GM21423 (cell line): ENCODE measurements around the gene CHTF8.

Experiments
- ATAC-seq: cut with Tn5 transposase; IDR thresholded peaks from one replicate; pipeline ENCODE4 v1.9.1; 2021; ENCODE audit warnings: mild to moderate bottlenecking, moderate library complexity; ENCODE audit not compliant: unreplicated experiment

The CHTF8 gene

DNA sequence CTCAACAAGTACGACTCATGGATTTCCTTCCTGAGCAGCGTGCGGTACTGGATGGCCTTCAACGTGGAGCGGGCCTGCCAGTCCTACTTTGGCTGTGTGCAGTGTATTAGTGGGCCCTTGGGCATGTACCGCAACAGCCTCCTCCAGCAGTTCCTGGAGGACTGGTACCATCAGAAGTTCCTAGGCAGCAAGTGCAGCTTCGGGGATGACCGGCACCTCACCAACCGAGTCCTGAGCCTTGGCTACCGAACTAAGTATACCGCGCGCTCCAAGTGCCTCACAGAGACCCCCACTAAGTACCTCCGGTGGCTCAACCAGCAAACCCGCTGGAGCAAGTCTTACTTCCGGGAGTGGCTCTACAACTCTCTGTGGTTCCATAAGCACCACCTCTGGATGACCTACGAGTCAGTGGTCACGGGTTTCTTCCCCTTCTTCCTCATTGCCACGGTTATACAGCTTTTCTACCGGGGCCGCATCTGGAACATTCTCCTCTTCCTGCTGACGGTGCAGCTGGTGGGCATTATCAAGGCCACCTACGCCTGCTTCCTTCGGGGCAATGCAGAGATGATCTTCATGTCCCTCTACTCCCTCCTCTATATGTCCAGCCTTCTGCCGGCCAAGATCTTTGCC, 17.9 kb downstream of the CHTF8 start:
- no peak for ATAC-seq

DNA sequence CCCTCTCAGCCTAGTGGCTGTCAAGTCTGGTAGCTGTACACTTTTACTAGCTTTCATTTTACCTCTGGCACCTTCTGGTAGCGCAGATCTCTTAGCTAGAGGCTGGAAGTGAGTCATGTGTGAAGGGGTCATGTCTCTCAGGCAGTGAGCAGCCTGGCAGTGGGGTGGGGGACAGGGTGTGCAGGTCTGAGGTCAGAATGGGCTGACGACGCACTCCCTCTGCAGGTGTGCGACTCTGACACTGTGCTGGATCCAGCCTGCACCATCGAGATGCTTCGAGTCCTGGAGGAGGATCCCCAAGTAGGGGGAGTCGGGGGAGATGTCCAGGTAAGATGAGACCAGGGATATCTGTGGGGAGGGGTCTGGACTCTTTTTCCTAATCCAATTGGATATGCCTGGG, 19.2 kb downstream of the CHTF8 start:
- ATAC-seq = no peak

DNA sequence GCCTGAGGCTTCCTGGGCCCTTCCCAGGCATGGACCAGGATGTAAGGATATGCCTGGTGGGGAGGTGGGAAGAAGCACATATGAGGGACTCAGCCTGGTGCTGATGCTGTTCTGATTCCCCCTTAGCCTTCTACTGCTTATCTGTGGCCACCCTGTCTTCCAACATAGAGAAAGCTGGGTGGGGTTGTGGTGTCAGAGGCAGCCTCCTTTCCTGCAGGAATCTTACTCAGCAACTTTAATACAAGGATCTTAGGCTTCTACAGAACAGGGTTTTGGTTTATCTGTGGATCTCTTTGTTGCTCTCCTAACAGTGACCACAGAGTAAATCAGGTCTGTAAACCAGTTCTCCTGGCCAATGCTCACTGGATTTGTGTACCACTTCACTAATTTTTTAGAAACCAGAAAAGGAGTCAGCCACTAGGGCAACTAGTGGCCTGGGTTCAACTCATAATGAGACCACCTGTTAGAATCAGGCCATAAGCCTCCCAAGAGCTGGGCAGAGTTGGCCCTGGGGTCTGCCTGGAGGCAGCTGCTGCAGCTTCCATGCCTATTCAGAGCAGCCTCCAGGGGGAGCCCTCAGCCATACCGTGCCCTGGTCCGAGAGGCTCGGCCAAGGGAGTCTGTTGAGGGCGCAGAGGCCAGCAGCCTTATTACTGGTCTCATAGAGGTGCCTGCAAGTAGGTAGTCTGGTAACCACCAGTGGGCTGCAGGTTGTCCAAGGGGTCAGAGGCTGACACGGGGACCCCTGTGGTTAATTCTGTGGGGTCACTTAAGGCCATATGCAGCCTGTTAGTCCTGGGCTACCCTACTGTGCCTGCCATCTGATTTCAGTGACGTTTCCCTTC, 19.9 kb downstream of the CHTF8 start:
- no peak for ATAC-seq

DNA sequence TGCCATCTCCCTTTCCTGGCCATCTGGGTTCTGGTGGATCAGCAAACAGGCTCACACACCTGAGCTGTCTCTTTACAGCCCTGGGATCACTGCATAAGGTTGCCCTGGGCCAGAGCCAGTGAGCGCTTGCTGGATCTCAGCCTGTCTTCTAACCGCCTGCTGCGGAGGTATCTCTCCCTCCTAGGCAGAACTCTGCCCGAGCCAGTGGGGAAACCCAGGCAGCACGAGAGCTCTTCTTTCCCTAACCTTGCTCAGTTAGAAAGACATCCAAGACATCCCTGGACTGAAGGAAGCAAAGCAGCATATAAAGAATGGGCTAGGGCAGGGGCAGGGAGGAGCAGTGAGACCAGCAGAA, 20.5 kb downstream of the CHTF8 start:
- no peak for ATAC-seq

DNA sequence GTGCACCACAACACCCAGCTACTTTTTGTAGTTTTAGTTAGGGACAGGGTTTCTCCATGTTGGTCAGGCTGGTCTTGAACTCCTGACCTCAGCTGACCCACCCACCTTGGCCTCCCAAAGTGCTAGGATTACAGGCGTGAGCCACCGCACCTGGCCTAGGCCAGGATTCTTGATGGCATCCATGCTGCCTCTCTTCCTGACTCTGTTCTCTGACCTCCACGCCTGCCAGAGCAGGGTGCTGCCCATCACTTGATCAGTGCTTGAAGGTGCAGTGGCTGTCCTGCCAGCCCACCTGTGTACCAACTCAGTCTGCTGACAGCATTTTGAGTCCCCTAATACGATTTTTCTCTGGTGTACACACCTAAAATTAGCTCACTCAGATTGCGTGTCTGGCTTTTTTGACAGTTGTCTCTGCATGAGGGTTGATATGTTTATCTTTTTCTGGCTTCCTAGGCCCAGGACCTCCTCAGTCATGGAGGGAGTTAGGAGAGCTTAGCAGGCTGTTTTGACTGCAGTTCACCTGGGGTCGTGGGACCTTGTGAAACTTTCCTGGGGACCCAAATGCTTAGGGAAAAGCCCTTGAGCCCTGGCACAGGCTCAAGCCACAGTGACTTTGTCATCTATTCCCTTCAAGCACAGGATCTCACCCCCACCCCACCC, 21.0 kb downstream of the CHTF8 start:
- no peak for ATAC-seq

DNA sequence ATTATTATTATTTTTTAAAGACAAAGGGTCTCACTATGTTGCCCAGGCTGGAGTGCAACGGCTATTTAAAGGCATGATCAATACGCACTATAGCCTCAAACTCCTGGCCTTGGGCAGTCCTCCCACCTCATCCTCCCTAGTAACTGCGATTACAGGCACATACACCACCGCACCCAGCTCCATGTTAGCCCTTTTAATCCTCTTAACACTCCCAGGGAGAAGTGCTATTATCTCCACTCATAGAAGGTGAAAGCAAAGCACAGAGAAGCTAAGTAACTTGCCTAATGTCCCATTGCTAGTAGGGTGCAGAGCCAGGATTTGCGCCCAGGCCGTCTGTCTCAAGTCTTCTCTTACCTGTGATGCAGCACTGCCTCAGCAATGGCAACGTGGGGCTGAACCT, 22.0 kb downstream of the CHTF8 start:
- ATAC-seq = no peak

DNA sequence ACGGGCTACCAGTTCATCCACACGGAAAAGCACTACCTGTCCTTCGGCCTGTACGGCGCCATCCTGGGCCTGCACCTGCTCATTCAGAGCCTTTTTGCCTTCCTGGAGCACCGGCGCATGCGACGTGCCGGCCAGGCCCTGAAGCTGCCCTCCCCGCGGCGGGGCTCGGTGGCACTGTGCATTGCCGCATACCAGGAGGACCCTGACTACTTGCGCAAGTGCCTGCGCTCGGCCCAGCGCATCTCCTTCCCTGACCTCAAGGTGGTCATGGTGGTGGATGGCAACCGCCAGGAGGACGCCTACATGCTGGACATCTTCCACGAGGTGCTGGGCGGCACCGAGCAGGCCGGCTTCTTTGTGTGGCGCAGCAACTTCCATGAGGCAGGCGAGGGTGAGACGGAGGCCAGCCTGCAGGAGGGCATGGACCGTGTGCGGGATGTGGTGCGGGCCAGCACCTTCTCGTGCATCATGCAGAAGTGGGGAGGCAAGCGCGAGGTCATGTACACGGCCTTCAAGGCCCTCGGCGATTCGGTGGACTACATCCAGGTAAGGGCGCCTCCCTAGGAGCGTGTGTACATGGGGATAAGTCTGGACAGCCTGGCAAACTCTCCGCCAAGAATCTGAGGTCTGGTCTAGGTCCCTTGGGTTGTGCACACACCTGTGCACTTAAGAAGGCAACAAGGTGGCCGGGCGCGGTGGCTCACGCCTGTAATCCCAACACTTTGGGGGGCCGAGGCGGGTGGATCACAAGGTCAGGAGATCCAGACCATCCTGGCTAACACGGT, 22.7 kb downstream of the CHTF8 start:
- ATAC-seq = no peak

DNA sequence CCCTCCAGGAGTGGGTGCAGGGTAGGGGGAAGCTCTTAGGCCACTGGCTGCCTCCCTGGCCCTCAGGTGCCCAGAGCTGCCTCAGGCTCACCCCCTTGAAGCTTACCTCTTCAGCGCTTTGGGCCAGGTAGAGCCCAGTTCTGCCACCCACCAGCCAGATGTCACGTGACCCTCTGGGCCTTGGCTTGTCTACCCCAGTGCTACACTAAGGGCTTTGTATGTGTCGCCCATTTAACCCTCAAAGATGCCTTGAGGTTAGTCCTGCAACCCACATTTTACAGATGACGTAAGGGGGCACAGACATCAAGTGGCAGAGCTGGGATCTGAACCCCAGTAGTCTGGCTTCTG, 23.5 kb downstream of the CHTF8 start:
- ATAC-seq = no peak

DNA sequence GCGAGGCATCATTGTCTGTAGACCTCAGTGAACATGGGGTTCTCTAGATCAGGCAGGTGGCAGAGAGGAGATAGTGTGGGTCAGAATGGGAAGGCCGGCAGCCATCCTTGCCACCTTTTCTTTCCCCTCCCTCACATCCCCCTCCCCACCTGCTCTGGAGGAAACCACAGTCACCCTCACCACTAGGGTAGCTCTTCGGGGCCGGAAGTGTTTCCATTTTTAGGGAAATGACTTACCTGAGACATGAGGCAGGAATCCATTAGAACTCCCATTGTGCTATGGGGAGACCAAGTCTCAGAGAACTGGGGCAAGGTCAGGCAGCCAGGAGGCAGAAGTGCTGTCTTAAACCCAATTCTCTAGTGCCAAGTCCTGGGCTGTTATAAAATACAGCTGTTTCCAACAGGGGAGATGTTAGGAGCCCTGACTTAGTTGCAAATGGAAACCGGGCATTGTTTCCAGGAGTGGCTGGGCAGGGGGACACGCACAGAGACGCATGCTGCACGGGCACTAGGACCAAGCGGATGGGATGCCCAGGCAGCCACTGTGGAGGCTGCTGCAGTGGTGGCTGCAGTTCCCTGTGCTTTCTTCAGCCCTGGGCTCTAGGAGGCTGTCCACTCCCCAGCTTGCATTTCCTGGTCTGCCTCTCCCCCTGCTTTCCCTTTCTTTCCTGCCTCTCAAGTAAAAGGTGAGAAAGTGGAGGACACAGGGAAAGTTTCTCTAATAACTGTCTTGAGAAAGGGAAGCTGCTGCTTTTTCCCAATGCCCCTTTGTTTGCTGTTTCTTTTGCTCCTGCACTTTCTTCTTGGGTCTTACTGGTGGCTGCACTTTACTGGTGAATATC, 24.1 kb downstream of the CHTF8 start:
- ATAC-seq = no peak

DNA sequence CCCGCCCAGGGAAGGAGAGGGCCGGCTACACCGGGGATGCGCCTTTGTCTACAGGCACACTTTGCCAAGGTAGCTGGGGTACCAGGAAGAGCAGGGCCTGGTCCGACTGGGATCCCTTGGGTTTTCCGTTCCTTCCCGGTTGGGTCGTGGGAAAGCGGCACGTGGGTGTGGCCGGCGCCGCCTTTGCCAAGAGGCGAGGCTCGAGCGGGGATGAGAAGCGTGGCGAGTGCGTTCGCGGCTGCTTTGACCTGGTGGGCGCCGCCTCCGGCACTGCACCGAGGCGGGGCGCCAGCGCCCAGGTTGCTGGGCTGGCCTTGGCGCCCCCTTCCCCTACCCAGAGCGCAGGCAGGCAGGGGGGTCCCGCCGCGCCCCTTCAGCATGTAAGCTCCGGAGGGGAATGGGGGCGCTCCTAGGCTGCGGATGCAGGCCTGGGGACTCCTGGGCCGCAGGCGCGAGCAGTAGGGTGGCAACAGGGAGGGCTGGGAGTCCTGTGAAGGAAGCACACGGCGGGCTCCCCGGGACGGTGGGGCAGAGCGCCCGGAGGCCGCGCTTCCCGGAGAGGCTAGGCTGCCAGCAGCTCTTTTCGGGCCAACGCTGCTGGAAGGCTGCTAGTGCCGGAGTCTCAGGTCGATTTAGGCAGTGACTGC, 24.9 kb downstream of the CHTF8 start:
- ATAC-seq = no peak

DNA sequence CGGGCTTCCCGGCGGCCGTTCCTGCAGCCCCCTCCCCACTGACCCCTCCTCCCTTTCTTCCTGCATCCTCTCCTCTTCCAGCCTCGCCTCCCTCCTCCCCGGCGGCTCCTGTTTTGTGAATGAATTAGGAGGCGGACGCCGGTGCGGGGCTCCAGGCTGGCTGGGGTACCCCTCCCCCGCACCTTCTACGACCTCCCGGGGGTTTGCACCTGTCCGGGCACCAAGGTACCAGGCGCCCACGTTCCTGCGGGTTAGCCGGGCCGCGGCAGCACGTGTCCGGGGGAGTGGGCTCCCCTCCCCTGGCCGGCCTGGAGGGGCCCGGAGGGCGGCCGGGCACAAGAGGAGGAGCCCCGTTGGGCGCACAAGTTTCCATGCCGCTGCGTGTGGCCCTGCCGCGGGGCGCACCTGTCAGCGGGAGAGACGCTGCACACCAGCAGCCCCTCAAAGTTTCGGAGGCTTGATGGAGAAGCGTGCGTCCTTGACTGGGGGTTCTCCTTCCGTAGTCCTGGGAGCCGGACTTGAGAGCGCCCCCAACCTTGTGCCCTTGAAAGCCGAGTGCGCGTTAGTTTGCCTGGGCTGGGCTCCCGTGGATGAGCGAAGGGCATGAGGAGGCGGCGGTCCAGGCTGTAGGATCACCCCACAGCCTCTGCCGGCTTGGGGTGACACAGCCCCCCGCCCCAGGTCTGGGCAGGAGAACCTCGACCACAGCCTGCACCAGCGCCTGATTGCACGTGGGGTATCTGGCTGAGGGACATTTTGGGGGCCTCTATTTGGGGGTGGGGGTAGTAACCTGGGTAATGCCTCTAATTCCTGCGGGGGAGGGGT, 25.7 kb downstream of the CHTF8 start:
- ATAC-seq = no peak

DNA sequence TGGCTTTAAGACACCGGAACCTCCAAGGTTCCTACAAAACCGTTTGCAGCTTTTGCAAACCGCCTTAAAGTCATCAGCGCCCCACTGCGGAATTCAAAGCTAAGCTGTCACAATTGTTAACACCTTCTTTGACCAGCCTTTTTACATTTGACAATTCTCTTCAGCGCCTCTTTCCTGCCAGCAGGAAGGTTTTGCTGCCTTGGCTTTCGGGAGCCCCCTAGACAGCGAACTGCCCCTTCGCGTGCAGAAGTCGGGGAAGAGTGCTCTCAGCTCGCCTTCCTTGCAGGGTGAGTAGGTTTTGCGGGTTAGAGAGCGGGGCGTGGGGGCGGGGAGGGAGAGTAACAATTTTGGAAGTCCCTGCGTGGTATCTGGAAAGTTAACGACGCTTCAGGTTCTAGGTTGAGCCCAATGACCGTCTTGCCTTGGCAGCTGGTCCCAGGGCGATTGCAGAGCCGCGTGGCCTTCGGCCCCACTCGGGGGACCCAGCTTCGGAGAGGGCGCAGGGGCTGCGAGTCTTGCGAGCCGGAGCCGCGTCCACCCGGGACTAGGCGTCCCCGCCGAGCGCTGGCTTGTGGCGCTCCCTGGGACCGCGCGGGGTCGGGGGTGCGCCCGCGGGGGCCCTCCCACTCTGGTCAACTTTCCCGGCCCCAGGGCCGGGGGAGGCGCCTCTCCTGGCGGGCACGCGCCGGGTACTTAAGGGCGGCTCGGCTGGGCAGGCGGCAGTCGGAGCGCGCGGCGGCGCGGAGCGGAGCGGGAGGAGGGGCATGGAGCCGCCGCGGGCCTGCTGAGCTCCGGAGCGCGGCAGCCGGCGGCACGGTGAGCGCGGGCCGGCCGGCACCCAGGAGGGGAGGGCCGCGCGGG, 26.7 kb downstream of the CHTF8 start, which contains the start of gene HAS3:
Gene HAS3 (plus strand): TSS at position 153 of the 861 bp plus-strand sequence. CDS start 3,743 bp downstream, outside the sequence.
- no peak for ATAC-seq

DNA sequence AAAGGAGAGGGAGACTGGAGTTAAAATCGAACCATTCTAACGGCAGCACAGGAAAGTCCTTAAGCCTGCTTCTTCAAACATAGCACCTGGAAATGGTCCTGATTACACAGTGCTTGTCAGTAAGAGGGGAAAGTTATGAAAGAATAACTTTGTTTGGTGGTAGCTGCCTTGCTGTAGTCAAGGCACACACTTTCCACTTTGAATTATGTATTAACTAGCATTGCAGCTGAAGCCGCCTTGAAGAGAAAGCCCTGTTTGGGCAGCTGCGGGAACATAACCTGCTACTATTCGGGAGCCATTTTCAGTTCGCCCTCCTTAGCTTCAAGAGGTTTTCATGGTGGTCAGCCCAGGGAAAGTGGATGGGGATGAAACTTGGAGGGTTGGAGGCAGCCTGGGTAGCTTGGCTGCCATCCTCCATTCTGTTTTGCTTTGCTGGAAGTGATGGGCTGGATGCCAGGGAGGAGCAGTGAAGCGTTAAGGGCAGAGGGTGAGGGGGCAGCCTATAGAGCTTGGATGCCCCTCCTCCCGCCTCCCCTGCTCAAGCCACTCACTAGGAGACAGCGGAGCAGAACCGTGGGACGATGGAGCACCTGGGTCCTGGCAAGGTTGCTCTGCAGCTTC, 32.2 kb downstream of the CHTF8 start:
- no peak for ATAC-seq

DNA sequence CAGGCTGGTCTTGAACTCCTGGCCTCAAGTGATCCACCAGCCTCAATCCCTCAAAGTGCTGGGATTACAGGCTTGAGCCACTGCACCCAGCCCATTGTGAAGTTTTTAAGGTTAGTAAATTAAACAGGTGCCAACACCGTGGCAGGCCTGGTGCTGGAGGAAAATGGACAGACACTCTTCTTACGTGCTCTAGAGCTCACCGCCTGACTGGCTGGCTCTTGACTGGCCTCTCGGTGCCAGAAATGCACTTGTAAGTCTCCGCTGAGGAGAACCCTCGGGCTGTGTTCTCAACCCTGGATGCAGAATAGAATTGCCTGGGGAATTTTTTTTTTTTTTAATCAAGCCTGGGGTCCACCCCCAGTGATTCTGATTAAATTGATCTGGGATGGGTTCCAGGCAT, 37.2 kb downstream of the CHTF8 start:
- ATAC-seq = no peak

DNA sequence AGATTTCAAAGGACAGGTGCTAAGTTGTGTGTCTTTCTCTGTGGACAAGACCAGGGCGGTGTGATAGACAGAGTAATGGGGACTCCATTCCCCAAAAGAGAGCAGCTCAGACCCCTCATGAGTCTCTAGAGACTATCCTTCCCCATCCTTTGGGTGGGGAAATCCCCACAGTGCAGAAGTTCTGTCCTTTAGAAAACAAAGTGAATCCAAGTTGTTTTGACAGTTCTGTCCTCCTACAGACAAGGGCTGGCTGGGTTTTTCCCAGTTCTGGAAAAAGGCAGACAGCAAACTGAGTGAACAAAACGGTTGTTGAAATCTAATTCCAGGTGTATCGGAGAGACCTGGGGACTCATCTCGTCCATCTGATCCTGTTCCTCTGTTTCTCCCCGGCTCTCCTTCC, 37.9 kb downstream of the CHTF8 start:
- ATAC-seq = no peak

DNA sequence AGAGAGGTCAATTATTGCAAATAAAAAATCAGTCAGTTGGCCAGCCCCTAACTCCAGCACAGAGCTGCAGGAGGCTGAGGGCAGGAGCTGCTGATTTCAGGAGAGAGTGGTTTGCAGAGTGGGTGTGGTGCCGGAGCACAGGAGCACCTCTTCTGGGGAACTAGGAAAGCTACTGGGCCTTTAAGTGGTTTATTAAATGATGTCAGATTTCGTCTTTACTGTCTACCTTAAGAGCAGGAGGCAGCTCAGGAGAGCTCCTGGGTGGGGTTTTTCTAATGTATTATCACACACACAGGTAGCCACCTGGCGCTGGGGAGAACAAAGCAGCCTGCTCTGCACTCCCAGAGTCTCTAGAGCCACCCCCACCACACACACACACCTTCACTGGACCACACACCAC, 38.4 kb downstream of the CHTF8 start:
- no peak for ATAC-seq

DNA sequence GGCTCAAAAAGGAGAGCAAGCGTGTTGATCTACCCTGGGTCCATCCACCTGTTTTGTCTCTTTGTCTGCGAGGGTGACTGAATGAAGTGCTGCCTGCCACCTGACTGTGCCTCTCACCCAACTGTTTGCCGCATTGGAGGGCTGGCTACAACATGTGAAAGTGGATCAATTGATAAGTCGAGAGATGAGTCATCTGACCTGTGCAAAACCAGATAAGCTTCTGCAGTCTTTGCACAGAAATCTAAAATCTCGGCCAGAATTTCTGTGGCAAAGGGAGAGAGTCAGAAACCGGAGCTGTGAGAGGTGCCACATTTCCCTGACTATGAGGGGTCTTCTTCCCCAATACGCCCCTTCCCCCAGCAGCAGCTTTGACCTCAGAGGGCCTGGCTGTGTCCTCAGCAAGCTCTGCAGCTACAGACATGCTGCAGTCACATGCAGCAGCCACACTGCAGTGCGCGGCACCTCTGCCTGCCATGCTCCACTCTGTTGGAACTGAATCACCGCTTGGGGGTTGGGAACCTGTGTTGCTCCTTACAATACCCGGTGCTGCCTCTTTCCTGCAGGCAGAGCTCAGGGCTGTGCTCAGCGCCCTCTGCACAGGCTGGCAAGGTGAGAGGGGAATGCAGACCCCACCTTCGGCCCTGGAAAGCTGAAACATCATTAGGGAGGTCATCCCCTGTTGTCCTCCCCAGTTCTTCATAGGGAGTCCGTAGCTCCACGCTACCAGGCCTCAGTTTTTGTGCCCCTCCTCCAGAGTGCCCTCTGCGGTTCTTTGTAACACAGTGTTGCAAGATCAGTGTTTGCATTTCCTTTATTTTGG, 43.1 kb downstream of the CHTF8 start:
- ATAC-seq = no peak
